Activated CD4-positive, alpha-beta T cell treated with anti-CD3 and anti-CD28 coated beads, Interleukin-10, Interleukin-2, amounts not matched to agents 100 ng/mL and 50 ng/mL, durations not matched to agents 16 hours and 8 hours (primary cell): ENCODE data around the gene PRODH.
"Not testable (repeated sequence)": the region's sequence is repeated elsewhere in the genome, so short reads cannot be mapped to it uniquely, and the experiment has no call there.

ENCODE experiments used
- DNase-seq: peaks from one replicate; pipeline ENCODE4 v3.0.0-alpha.2; 2020

The PRODH gene

DNA sequence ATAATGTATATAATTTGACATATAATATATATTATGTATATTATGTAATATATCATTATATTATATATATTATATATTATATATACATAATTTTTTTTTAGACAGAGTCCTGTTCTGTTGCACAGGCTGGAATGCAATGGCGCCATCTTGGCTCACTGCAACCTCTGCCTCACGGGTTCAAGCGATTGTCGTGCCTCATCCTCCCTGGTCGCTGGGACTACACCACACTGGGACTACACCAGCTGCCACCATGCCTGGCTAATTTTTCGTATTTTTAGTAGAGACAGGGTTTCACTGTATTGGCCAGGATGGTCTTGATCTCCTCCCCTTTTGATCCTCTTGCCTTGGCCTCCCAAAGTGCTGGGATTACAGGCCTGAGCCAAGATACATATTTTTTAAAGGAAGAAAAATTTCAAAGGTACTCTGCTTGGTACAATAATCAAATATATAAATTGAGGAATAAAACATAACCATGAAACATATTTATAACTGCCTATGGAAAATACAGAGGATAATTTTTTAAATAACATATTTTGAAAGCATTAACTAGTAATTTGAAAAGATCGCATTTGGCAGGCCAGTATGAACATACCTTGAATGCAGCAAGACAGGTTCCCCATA lies 39.9 kb downstream of the PRODH start:
- not testable (repeated sequence) for DNase-seq

DNA sequence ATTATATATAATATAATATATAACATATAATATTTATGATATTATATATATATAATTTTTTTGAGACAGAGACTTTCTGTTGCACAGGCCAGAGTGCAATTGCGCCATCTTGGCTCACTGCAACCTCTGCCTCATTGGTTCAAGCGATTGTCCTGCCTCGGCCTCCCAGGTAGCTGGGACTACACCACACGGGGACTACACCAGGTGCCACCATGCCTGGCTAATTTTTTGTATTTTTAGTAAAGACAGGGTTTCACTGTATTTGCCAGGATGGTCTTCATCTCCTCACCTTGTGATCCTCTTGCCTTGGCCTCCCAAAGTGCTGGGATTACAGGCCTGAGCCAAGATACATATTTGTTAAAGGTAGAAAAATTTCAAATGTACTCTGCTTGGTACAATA lies 42.3 kb downstream of the PRODH start:
- not testable (repeated sequence) for DNase-seq

DNA sequence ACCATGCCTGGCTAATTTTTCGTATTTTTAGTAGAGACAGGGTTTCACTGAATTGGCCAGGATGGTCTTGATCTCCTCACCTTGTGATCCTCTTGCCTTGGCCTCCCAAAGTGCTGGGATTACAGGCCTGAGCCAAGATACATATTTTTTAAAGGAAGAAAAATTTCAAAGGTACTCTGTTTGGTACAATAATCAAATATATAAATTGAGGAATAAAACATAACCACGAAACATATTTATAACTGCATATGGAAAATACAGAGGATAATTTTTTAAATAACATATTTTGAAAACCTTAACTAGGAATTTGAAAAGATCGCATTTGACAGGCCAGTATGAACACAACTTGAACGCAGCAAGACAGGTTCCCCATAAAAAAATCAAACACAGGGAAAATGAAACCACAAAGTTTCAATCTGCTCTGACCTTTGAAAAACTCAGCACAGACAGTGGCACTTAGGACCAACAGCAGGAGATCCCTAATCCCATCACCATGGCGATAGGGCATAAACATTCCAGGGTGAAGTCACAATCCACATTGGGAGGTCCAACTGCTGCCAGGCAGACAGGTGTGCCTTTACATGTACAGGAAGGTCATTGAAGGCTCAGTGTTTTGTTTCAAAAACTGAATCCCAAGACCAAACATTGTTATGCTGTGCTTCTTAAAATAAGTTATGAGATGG lies 45.4 kb downstream of the PRODH start:
- not testable (repeated sequence) for DNase-seq

DNA sequence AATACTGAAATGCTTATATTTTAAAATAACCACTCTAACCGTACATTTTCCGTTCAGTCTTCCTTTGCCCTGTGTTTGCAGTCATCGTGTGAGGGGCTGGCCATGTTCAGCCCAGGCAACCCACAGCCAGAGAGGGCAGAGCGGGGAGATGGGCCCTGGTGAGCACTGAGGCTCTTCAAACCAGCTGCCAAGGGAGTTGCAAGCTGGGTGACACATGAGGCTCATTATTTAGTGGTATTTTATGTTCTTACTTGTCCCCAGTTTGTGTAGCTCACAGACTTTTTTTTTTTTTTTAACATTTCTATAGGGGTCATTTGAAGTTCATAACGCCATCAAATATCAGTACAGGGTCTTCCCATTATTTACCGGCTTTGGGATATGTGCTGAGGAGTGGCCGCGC lies 48.0 kb downstream of the PRODH start:
- DNase-seq: no peak

DNA sequence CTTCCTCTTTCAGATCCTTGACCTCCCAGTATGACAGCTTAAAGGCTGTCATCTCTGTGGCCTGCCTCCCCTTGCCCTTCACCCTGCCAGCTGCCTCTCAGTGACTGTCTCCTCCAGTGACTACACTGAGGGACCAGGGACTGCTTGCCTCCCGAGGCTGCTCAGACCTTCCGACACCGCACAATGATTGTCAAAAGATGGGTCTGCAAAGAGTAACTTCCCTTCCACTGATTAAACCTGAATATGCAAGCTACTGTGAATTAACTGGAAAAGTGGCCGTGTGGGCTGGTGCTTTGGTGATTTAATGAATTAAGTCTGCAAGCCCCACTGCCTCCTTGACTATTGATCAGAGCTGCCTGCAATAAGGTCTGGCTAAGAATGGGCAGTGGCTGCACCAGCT lies 51.6 kb downstream of the PRODH start:
- DNase-seq: not testable (repeated sequence)

DNA sequence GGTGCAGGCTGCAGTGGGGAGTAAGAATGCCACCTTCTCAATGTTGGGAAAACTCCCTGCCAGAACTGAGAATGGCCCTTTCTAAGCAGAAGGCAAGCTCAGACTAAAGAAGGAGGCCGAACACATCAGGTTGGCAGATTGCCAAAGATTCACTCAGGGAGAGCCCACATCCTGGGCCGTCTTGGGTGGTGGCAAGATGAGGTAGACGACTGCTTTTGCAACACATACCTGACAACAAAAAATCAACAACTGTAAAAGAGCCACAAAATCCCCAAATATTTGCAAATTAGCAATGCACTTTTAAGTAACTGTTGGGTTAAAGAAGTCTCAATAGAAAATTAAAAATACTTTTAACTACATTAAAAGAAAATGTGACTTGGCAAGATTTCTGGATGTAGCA lies 54.8 kb downstream of the PRODH start:
- DNase-seq: peak; percentile 1
